Kidney (tissue), 14 donors: ENCODE results near the gene SAP25. TPM values are rescaled to one million over a fixed set of nuclear protein-coding genes. Genes with fewer than 3 reads are reported as not detected.

Source experiments
- DNase-seq, 5 donors: peaks; one replicate each; pipeline ENCODE4 v3.0.0-alpha.2; 2013 to 2020
- FAIRE-seq: peaks from 2 replicates; lab custom pipeline; 2012; peaks lifted over from hg19 to GRCh38; lab: Jason Lieb, UNC
- H3K27ac ChIP-seq, 2 donors: one replicate each; pipeline ENCODE4 v1.7.0; 2013; ENCODE audit warnings: low read depth in 2 of 2, low read length in 2 of 2, inconsistent platforms in 1 of 2
- H3K27me3 ChIP-seq: one replicate; pipeline ENCODE4 v1.7.1; 2013; ENCODE audit warnings: low read length, inconsistent platforms; ENCODE audit not compliant: control insufficient read depth, insufficient read depth
- H3K36me3 ChIP-seq, 3 donors: one replicate each; pipeline versions ENCODE4 v1.7.0 to v1.7.1; 2013; ENCODE audit warnings: low read length in 3 of 3, control low read depth in 1 of 3, inconsistent platforms in 1 of 3; ENCODE audit not compliant: insufficient read depth in 3 of 3, control insufficient read depth in 2 of 3
- H3K4me1 ChIP-seq, 3 donors: one replicate each; pipeline versions ENCODE4 v1.7.0 to v1.7.1; 2013; ENCODE audit warnings: low read length in 3 of 3, inconsistent platforms in 1 of 3, low read depth in 1 of 3; ENCODE audit not compliant: control insufficient read depth in 2 of 3, insufficient read depth in 2 of 3
- H3K4me3 ChIP-seq, 3 donors: one replicate each; pipeline versions ENCODE4 v1.7.0 to v1.8.1; 2013; ENCODE audit warnings: low read length in 3 of 3, control low read depth in 1 of 3, inconsistent platforms in 1 of 3
- H3K9ac ChIP-seq, 3 donors: one replicate each; pipeline versions ENCODE4 v1.7.0 to v1.7.1; 2013; ENCODE audit warnings: low read length in 3 of 3, control low read depth in 1 of 3, inconsistent platforms in 1 of 3
- H3K9me3 ChIP-seq, 3 donors: one replicate each; pipeline versions ENCODE4 v1.7.0 to v1.7.1; 2013; ENCODE audit warnings: low read length in 3 of 3, control low read depth in 1 of 3, inconsistent platforms in 1 of 3; ENCODE audit not compliant: control insufficient read depth in 2 of 3, insufficient read depth in 1 of 3
- CTCF ChIP-seq: IDR thresholded peaks from 3 replicates; pipeline ENCODE4 v1.5.1; 2012; ENCODE audit warnings: mild to moderate bottlenecking, moderate library complexity, borderline replicate concordance; ENCODE audit not compliant: insufficient read depth; ENCODE audit errors: extremely low read depth
- intact Hi-C: fragments of 100-400 bp; cut with DNase I; formaldehyde crosslinking; loops from one replicate; pipeline ENCODE4 v1.11.1; 2022
- polyA plus RNA-seq: library from polyadenylated mRNA; stranded (reverse); fragments of 350-450 nt; fragmentation: Illumina TruSeq; extraction: RNeasy Lipid Tissue Mini Kit (QIAGEN cat#74804); gene quantifications from one replicate; pipeline ENCODE4 v1.2.3, GENCODE V29; 2014; ENCODE audit warnings: low read depth, low replicate concordance; ENCODE audit not compliant: insufficient read depth
- total RNA-seq: library from RNA; stranded (reverse); fragmentation: NEBNext Ultra II Directional; extraction: Animal tissue kit (Norgen Biotek cat#: 25700); gene quantifications from one replicate; pipeline ENCODE4 v1.2.1, GENCODE V29; 2021
- donor health status: control.
- donor health status: control.
- donor health status: control.
- donor health status: control.
- donor health status: control.
- donor health status: DM: yes; HTN: yes; CAD: no.
- donor health status: Normal renal cell carcinoma (clear cell type).

The SAP25 gene
- total and polyA plus RNA-seq, 2 donors from 2014 or later: 5.7 to 9.8 TPM

GRCh38 chr7:100620239-100620638, 46.5 kb upstream of the SAP25 start:
- intact Hi-C loops: no loop called here
- no peak overlapping the region for H3K27ac ChIP-seq
- no peak for TF ChIP-seq CTCF
- H3K4me1 ChIP-seq: no peaks in the 10 kb centered on the region
- H3K9ac ChIP-seq: no peak overlapping the region
- no peaks in the 10 kb centered on the region for H3K27me3 ChIP-seq
- H3K9me3 ChIP-seq: no peaks in the 10 kb centered on the region
- no peak for FAIRE-seq
- H3K36me3 ChIP-seq: no peaks in the 10 kb centered on the region
- DNase-seq: no peak
- H3K4me3 ChIP-seq: no peak overlapping the region

GRCh38 chr7:100614308-100614861, 40.7 kb upstream of the SAP25 start:
- no peak for TF ChIP-seq CTCF
- Histone ChIP-seq H3K36me3 (no peaks in the 10 kb centered on the region), H3K9me3 (no peaks in the 10 kb centered on the region), H3K9ac (no peak overlapping the region), H3K4me3 (no peak overlapping the region), H3K4me1 (peaks cover 0 to 8% (median 0%) of the 10 kb centered on the region in 3 donors), H3K27me3 (no peaks in the 10 kb centered on the region), H3K27ac (no peak overlapping the region)
- intact Hi-C loops: no loop called here
- FAIRE-seq: no peak
- DNase-seq: no peak

GRCh38 chr7:100613412-100614175, 39.9 kb upstream of the SAP25 start:
- FAIRE-seq (no peak), DNase-seq (peak in 1 of 5 donors; percentile 81)
- Histone ChIP-seq H3K36me3 (no peaks in the 10 kb centered on the region), H3K27ac (no peak overlapping the region), H3K9ac (no peak overlapping the region), H3K4me1 (peaks cover 0 to 8% (median 0%) of the 10 kb centered on the region in 3 donors), H3K4me3 (peak overlapping the region in 2 of 3 donors; percentile 71 to 75), H3K27me3 (no peaks in the 10 kb centered on the region), H3K9me3 (no peaks in the 10 kb centered on the region)
- intact Hi-C loops: no loop called here
- no peak for TF ChIP-seq CTCF
